Spinal cord (tissue), 10 donors: ENCODE data around the gene DLG2. TPM values are rescaled to one million over a fixed set of nuclear protein-coding genes. Genes with fewer than 3 reads are reported as not detected.
A peak's percentile ranks its signal among the peaks of the same experiment; 100 is the strongest.

ENCODE experiments used
- DNase-seq, 6 donors: peaks; one replicate each; pipeline versions ENCODE4 v3.0.0 to v3.0.0-alpha.2; 2013 to 2015; ENCODE audit warnings: low spot score in 6 of 6, low read depth in 4 of 6
- H3K27ac ChIP-seq: one replicate; pipeline ENCODE4 v1.5.1; 2013; ENCODE audit warnings: low read depth, low read length, control low read depth
- H3K27me3 ChIP-seq: one replicate; pipeline ENCODE4 v1.6.1; 2013; ENCODE audit warnings: low read length; ENCODE audit not compliant: control insufficient read depth, insufficient read depth
- H3K36me3 ChIP-seq: one replicate; pipeline ENCODE4 v1.6.1; 2013; ENCODE audit warnings: low read length; ENCODE audit not compliant: control insufficient read depth, insufficient read depth
- H3K4me1 ChIP-seq: one replicate; pipeline ENCODE4 v1.6.1; 2013; ENCODE audit warnings: low read length; ENCODE audit not compliant: control insufficient read depth, insufficient read depth
- H3K4me3 ChIP-seq: one replicate; pipeline ENCODE4 v1.5.1; 2013; ENCODE audit warnings: low read depth, low read length, control low read depth
- H3K9me3 ChIP-seq: one replicate; pipeline ENCODE4 v1.6.1; 2013; ENCODE audit warnings: low read length; ENCODE audit not compliant: control insufficient read depth, insufficient read depth
- whole genome bisulfite sequencing: methylation state at CpG from one replicate; pipeline ENCODE4 v1.1.5; 2013; ENCODE audit warnings: missing lambda C conversion rate; ENCODE audit not compliant: insufficient coverage; 5-methylcytosine and 5-hydroxymethylcytosine counted together
- polyA plus RNA-seq, 2 donors: library from polyadenylated mRNA; unstranded; fragments of 120-200 nt; gene quantifications; one replicate each; pipeline ENCODE4 v1.2.1, GENCODE V29; 2013; ENCODE audit not compliant: insufficient read length in 2 of 2
- total RNA-seq, 2 donors: library from RNA; depleted of rRNA in 1 of 2; stranded (reverse); fragments of 120-200 nt in 1 of 2; fragments of >200 nt in 1 of 2; gene quantifications; one replicate each; pipeline versions ENCODE4 v1.2.3 to v1.2.4, GENCODE V29; 2013 to 2014
- donor health status: healthy.

Gene DLG2
- total and polyA plus RNA-seq, 4 donors: 37.7 to 111 (median 49.0) TPM

- Histone ChIP-seq H3K4me1 (no peaks in the 10 kb centered on the region), H3K36me3 (no peaks in the 10 kb centered on the region), H3K4me3 (no peak overlapping the region), H3K27ac (no peak overlapping the region), H3K27me3 (no peaks in the 10 kb centered on the region), H3K9me3 (no peaks in the 10 kb centered on the region)
- DNase-seq: no peak
- no CpG with 5 or more reads among the region's 5 CpGs for WGBS
These were observed 310.2 kb downstream of the DLG2 start for GRCh38 chr11:85316967-85317366.

DNA sequence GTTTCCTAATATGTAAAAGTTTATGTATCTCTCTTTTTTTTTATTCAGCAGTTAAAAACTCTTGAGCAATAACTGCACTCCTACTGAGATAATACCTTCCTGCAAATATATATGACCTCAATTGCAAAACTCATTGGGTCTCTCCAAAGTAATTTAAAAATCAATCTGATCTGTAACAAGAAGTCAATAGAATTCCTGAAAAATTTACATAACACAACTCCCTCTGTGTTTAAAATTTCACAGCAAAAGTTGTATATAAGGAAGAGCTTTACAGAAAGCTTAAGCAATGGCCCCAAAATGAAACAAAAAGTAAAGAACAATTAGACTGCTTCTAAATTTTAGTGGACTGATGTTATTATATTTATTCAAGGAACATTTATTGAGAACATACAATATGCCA, 313.4 kb downstream of the DLG2 start:
- no peaks in the 10 kb centered on the region for H3K9me3 ChIP-seq
- no peaks in the 10 kb centered on the region for H3K36me3 ChIP-seq

GRCh38 chr11:85310479-85310878, 316.7 kb downstream of the DLG2 start:
- Histone ChIP-seq H3K27ac (no peak overlapping the region), H3K4me3 (no peak overlapping the region), H3K4me1 (no peaks in the 10 kb centered on the region), H3K27me3 (no peaks in the 10 kb centered on the region), H3K9me3 (no peaks in the 10 kb centered on the region), H3K36me3 (no peaks in the 10 kb centered on the region)
- WGBS: no CpG with 5 or more reads among the region's 2 CpGs
- peak in 1 of 6 donors; percentile 35 for DNase-seq

More for the DNA sequence above, 313.4 kb downstream of the DLG2 start:
- Histone ChIP-seq H3K27me3 (no peaks in the 10 kb centered on the region), H3K27ac (no peak overlapping the region), H3K4me1 (no peaks in the 10 kb centered on the region), H3K4me3 (no peak overlapping the region)
- DNase-seq: no peak

GRCh38 chr11:85307366-85307765, 319.8 kb downstream of the DLG2 start:
- H3K27ac ChIP-seq: no peak overlapping the region
- no peaks in the 10 kb centered on the region for H3K36me3 ChIP-seq
- H3K4me1 ChIP-seq: no peaks in the 10 kb centered on the region
- H3K27me3 ChIP-seq: no peaks in the 10 kb centered on the region
- WGBS: no CpG with 5 or more reads among the region's 3 CpGs
- H3K9me3 ChIP-seq: no peaks in the 10 kb centered on the region
- no peak overlapping the region for H3K4me3 ChIP-seq
- peak in 1 of 6 donors; percentile 69 for DNase-seq

GRCh38 chr11:85301895-85302678, 325.1 kb downstream of the DLG2 start:
- H3K4me3 ChIP-seq: no peak overlapping the region
- H3K27ac ChIP-seq: no peak overlapping the region
- no peak for DNase-seq
- H3K9me3 ChIP-seq: no peaks in the 10 kb centered on the region
- H3K27me3 ChIP-seq: no peaks in the 10 kb centered on the region
- no peaks in the 10 kb centered on the region for H3K4me1 ChIP-seq
- H3K36me3 ChIP-seq: no peaks in the 10 kb centered on the region
- no CpG with 5 or more reads among the region's 1 CpG for WGBS

GRCh38 chr11:85299258-85299942, 327.7 kb downstream of the DLG2 start:
- H3K9me3 ChIP-seq: no peaks in the 10 kb centered on the region
- peak in 1 of 6 donors; percentile 34 for DNase-seq
- no peak overlapping the region for H3K4me3 ChIP-seq
- no peaks in the 10 kb centered on the region for H3K4me1 ChIP-seq
- no peak overlapping the region for H3K27ac ChIP-seq
- no peaks in the 10 kb centered on the region for H3K36me3 ChIP-seq
- H3K27me3 ChIP-seq: no peaks in the 10 kb centered on the region
- no CpG with 5 or more reads among the region's 1 CpG for WGBS

GRCh38 chr11:85295694-85296271, 331.4 kb downstream of the DLG2 start:
- no CpG with 5 or more reads among the region's 1 CpG for WGBS
- Histone ChIP-seq H3K9me3 (no peaks in the 10 kb centered on the region), H3K27me3 (no peaks in the 10 kb centered on the region), H3K27ac (no peak overlapping the region), H3K36me3 (no peaks in the 10 kb centered on the region), H3K4me3 (no peak overlapping the region), H3K4me1 (no peaks in the 10 kb centered on the region)
- DNase-seq: peak in 2 of 6 donors; percentile 33 to 59

DNA sequence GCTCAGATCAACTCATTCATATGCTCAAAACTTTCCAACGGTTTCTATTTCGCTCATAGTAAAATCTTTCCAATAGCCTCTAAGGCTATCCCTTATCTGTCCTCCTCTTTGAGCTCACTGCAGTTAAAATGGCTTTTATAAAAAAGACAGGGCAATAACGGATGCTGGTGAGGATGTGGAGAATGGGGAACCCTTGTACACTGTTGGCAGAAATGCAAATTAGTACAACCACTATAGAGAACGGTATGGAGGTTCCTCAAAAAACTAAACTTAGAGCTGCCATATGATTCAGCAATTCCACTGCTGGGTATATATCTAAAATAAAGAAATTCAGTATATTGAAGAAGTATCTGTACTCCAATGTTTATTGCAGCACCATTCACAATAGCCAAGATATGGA, 345.6 kb downstream of the DLG2 start:
- no peaks in the 10 kb centered on the region for H3K9me3 ChIP-seq
- WGBS: 92% methylated on average over 2 of the region's 4 CpGs
- no peak for DNase-seq
- H3K36me3 ChIP-seq: no peaks in the 10 kb centered on the region
- no peak overlapping the region for H3K4me3 ChIP-seq
- no peaks in the 10 kb centered on the region for H3K4me1 ChIP-seq
- no peaks in the 10 kb centered on the region for H3K27me3 ChIP-seq
- no peak overlapping the region for H3K27ac ChIP-seq

DNA sequence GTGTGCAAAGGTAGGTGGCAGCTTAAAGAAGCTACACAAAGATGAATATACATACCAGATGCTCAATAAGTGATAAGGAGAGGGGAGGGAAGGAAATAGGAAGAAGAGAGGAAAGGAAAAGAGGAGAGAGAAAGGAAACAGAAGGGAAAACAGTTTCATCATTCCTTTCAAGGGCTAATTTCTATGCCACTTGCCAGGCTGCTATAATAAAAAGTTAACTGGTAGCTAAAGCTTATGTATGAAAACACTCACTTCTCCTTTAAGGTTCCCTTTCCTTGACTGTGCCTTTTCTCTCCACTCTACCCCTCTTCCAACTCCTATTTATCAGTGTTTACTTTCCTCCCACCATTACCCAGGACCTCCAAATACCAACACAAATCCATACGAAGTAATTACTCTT, 347.9 kb downstream of the DLG2 start:
- no peaks in the 10 kb centered on the region for H3K27me3 ChIP-seq
- H3K27ac ChIP-seq: no peak overlapping the region
- H3K4me3 ChIP-seq: no peak overlapping the region
- no CpG with 5 or more reads among the region's 1 CpG for WGBS
- no peaks in the 10 kb centered on the region for H3K9me3 ChIP-seq
- no peaks in the 10 kb centered on the region for H3K4me1 ChIP-seq
- H3K36me3 ChIP-seq: no peaks in the 10 kb centered on the region
- no peak for DNase-seq
